ENCODE data around the gene MEGF11.

DNA sequence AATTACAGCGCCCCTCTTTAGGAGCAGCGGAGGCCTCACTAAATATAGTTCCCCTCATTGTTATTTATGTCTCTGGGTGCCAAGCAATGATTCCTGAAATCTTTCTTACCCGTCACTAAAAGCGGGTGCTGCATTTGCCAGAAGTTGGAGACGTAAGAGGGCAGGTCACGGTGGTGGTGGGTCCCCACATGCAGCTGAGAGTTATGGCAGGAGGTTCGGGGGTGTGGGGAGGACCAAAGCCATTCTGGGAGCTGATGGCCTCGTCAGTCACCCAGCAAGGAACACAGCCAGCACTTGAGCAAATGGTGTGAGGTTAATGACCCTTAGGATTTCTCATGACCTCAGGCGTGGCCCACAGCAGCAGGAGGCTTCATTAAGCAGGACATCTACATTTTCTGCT is 255.1 kb downstream of the MEGF11 start:
- TF ChIP-seq, protein P1, sequence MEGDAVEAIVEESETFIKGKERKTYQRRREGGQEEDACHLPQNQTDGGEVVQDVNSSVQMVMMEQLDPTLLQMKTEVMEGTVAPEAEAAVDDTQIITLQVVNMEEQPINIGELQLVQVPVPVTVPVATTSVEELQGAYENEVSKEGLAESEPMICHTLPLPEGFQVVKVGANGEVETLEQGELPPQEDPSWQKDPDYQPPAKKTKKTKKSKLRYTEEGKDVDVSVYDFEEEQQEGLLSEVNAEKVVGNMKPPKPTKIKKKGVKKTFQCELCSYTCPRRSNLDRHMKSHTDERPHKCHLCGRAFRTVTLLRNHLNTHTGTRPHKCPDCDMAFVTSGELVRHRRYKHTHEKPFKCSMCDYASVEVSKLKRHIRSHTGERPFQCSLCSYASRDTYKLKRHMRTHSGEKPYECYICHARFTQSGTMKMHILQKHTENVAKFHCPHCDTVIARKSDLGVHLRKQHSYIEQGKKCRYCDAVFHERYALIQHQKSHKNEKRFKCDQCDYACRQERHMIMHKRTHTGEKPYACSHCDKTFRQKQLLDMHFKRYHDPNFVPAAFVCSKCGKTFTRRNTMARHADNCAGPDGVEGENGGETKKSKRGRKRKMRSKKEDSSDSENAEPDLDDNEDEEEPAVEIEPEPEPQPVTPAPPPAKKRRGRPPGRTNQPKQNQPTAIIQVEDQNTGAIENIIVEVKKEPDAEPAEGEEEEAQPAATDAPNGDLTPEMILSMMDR (tag by site-specific recombination; IDR thresholded peaks at IDR 0.05) = no peak
- TF ChIP-seq ZNF354C (tag by site-specific recombination; IDR thresholded peaks at IDR 0.05; ENCODE audit: borderline replicate concordance, low read depth) (no peak), ZNF133 (tag by site-specific recombination; IDR thresholded peaks at IDR 0.05) (no peak), ZNF394 (tag by site-specific recombination; IDR thresholded peaks at IDR 0.05; ENCODE audit: borderline replicate concordance) (no peak), MEIS1 (CRISPR knock-in tag; IDR thresholded peaks at IDR 0.05; ENCODE audit: borderline replicate concordance) (no peak), ZBTB1 (tag by site-specific recombination; IDR thresholded peaks at IDR 0.05) (no peak)
